D721Med (cell line): ENCODE results near the gene HOXA7.

Experiments used
- DNase-seq: peaks from one replicate; pipeline ENCODE4 v3.0.0; 2011; ENCODE audit warnings: low spot score; ENCODE audit not compliant: insufficient read length
- FAIRE-seq: peaks from 2 replicates; lab custom pipeline; 2011; peaks lifted over from hg19 to GRCh38; lab: Jason Lieb, UNC
- CTCF ChIP-seq: IDR thresholded peaks from 2 replicates; pipeline ENCODE4 v1.5.1; 2012; ENCODE audit warnings: mild to moderate bottlenecking, control low read depth; ENCODE audit not compliant: insufficient read depth; ENCODE audit errors: missing control alignments

HOXA7 gene

GRCh38 chr7:27105301-27106031, 51.0 kb downstream of the HOXA7 start:
- no peak for TF ChIP-seq CTCF
- FAIRE-seq (no peak), DNase-seq (no peak)

GRCh38 chr7:27104341-27105058, 52.0 kb downstream of the HOXA7 start:
- FAIRE-seq, result no peak
- no peak for DNase-seq
- TF ChIP-seq CTCF, result no peak
